NCI-H128 (cell line): ENCODE data around the gene CXorf58.

Experiments
- DNase-seq: peaks from one replicate; lab custom pipeline; 2025; ENCODE audit not compliant: unreplicated experiment; lab: John Stamatoyannopoulos, UW

Gene CXorf58

DNA sequence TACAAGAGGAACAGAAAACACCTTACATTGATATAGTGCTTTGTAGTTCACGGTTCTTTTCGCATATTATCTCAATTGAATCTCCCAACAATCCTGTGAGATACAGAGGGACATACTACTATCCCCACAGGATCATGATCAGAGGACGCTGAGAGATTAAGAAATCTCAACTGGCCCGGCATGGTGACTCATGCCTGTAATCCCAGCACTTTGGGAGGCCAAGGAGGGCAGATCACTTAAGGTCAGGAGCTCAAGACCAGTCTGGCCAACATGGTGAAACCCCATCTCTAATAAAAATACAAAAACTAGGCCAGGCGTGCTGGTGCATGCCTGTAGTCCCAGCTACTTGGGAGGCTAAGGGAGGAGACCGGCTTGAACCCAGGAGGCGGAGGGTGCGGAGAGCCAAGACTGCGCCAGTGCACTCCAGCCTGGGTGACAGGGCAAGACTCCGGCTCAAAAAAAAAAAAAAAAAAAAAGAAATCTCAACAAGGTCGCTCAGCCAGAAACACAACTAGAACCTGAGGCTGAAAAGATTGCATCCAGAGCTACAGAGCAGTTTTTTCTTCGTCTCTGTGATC lies 7.5 kb upstream of the CXorf58 start:
- DNase-seq, result no peak

GRCh38 chrX:23901060-23901459 lies 6.7 kb upstream of the CXorf58 start:
- no peak for DNase-seq

GRCh38 chrX:23901805-23902204 lies 6.0 kb upstream of the CXorf58 start:
- DNase-seq, result no peak

DNA sequence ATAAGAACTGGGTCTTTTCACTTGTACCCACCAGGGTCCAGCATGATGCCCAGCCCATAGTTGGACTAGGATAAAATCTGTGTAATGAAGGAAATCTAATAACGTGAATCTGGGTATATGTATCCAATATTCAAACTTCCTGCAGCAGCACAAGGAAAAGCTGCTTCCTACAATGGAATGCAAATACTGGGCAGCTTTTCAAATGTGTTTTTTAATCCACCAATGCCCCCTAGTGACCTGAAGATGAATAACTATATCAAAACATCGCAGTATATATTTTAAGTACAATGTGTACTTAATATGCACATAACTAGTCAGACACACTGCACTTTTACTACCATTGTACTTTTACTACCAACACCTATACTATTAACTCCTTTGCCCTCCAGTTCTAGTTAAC lies 5.4 kb upstream of the CXorf58 start:
- DNase-seq, result no peak

GRCh38 chrX:23904096-23904495 lies 3.7 kb upstream of the CXorf58 start:
- DNase-seq, result no peak

DNA sequence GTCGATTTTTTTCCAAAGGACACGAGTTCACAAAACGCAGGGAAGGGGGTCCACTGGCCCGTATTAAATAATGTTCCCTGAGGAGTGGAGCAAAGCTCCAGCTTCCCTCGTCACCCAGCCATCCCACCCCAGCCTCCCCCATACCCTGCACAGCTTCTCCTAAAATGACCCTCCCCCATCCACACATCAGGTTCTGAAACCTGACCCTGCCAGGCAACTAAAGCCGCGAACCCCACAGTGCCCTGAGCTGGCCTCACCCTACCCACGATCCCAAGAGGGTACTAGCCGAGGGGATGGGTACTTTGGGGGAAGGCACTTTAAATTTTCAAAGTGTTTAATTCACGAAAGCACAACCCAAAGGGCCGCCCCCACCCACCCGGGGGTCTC lies 702 bp upstream of the CXorf58 start:
- DNase-seq, result no peak

- no peak for DNase-seq
These were observed 606 bp downstream of the CXorf58 start for GRCh38 chrX:23908219-23909004.

GRCh38 chrX:23911126-23911835 lies 3.5 kb downstream of the CXorf58 start:
- no peak for DNase-seq

DNA sequence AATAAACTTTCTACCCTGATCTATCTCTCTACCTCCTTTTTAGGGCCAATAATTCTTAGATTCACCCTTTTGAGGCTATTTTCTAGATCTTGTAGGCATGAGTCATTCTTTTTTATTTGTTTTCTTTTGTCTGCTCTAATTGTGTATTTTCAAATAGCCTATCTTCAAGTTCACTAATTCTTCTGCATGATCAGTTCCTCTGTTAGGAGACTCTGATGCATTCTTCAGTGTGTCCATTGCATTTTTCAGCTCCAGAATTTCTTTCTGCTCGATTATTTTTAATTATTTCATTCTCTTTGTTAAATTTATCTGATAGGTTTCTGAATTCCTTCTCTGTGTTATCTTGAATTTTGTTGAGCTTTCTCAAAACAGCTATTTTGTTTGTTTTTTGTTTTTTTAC lies 11.3 kb downstream of the CXorf58 start:
- DNase-seq, result no peak

GRCh38 chrX:23919706-23920320 lies 12.0 kb downstream of the CXorf58 start:
- no peak for DNase-seq

DNA sequence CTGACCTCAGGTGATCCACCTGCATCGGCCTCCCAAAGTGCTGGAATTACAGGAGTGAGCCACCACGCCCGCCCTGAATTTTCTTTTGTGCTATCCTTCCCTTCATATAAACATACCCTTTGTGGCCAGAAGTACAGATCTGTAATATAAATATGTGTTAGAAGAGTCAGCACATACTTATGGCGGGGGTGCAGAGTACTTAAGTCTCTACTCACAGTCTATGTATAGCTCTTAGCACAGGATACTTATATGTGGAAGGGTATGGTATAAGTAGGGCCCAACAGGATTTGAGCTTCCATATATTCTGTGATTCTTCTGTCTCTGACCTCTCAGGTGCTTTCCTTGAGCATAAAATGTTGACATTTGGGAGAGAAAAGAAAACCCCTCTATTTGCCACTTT lies 18.2 kb downstream of the CXorf58 start:
- DNase-seq, result no peak

DNA sequence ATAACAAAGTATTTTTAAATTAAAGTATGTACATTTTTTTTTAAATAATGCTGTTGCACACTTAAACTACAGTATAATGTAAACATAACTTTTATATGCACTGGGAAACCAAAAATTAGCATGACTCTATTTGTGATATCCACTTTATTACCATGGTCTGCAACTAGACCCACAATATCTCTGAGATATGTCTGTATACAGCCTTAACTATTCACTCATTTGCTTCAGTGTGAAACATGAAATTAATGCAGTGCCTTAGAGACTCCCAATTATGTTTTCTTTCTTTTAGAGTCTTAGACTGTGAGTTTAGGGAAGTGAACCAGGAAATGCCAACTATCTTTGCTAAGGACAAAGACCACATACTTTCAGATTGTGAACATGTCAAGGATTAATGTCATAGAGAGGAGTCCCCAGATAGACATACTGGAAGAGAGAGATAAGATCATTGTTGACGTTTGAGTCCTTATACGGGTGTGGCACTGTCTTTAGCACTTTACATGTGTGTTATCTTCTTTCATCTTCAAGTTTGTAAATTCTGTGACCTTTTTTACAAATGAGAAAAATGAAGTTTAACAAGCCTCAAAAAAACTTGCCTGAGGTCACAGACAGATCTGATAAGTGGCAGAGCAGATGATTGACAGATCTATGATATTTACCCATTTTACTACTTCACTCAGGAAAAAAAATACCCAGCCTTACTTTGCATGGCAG lies 23.2 kb downstream of the CXorf58 start:
- no peak for DNase-seq

GRCh38 chrX:23932046-23932445 lies 24.2 kb downstream of the CXorf58 start:
- no peak for DNase-seq

DNA sequence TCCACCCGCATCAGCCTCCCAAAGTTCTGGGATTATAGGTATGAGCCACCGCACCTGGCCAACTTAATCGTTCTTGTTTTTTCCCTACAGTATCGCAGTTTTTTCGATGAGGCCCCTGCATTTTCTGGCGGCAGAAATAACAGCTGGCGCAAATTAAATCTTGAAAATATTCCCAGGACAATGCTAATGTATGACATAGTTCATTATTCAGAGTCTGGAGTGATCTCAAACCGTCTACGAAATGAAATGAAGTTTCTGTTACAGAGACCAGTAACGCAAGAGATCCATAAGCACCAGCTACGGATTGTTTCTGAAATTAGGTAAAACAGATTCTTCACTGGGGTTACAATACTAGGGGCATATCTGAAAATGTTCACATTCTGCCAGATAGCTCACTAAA lies 27.3 kb downstream of the CXorf58 start:
- no peak for DNase-seq

GRCh38 chrX:23936180-23936579 lies 28.4 kb downstream of the CXorf58 start:
- no peak for DNase-seq

GRCh38 chrX:23937100-23937499 lies 29.3 kb downstream of the CXorf58 start:
- DNase-seq, result no peak

- DNase-seq, result no peak
These were observed 30.9 kb downstream of the CXorf58 start for GRCh38 chrX:23938690-23939089.

- DNase-seq, result no peak
These were observed 31.4 kb downstream of the CXorf58 start for GRCh38 chrX:23939203-23939602.

- no peak for DNase-seq
These were observed 36.4 kb downstream of the CXorf58 start for GRCh38 chrX:23944234-23944633.

GRCh38 chrX:23945206-23945605 lies 37.4 kb downstream of the CXorf58 start:
- no peak for DNase-seq

- DNase-seq, result no peak
These were observed 44.6 kb downstream of the CXorf58 start for GRCh38 chrX:23952391-23952790.
